8988T (cell line): ENCODE results near the gene FBXO21.

Source experiments
- DNase-seq: peaks from one replicate; pipeline ENCODE4 v3.0.0; 2011

Gene FBXO21

GRCh38 chr12:117162167-117162539 is 28.1 kb downstream of the FBXO21 start:
- no peak for DNase-seq

- DNase-seq: no peak
These were observed 28.7 kb downstream of the FBXO21 start for GRCh38 chr12:117161460-117162166.

DNA sequence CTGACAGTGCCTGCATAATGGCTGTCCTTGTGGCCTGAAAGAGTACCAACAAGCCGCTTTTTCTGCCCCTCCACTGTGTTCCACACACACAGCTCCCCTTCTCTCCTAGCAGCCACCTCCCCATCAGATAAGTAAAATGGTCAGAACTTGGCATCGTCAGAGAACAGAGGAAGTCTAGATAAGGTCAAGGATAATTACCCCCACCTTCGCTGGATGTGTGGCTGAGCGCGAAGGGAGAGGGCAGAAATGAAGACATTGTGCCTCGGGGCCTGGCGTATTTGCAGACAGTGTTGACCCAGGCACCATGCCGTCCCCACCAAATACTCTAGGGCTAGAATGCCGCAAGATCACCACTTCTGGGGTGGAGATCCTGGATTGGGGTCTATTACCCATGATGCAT is 30.6 kb downstream of the FBXO21 start:
- no peak for DNase-seq

- no peak for DNase-seq
These were observed 31.2 kb downstream of the FBXO21 start for GRCh38 chr12:117158911-117159553.

DNA sequence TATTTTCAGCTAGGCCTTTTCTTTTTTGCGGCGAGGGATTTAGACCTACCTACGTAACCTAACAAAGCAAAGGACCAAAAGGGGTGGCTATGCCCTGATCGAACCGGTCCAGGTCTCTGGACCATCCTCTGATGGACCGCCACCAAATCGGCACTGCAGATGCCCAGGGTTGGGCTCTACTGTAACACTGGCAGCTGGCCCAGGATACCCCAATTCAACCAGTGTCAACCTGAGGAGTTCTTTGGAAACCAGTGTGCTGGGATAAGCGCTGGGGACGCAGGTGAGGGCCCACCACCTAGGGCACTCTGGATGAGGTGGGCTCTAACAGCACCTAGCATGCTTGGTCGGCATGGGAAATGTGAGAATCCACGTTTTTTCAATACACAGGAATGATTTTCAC is 32.2 kb downstream of the FBXO21 start:
- no peak for DNase-seq

DNA sequence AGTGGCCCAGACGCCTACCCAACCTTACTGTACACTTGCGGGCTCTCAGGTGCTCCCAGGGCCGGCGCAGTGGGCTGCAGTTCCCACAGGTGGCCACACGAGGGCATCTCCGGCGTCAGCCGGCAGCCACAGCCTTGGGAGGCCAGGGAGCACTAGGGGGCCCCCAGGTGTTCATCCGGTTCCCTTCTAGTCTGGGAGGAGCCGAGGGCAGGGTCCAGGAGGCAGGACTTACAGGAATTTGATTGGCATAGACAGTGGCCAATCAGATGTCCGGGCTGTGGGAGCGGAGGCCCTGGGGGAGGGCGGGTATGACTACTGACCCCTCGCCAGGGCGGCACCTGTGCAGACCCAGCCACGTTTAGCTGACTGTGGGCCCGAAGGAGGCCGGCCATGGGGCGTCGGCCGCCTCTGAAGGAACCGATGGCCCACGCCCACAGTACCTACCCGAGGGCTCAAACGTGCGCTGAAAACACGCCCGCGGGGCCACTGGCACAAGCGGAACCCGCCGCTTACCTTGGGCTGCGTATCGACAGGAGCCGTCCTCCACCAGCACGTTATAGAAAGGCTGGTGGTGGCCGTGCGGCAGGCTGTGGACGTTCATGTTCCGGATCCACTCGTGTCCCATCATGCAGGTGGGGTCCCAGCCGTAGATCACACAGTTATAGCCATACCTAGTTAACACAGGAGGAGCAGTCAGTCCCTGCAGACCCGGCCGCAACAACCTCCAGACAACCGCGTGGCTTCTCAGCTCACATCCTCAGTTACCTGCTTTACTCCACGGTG is 34.8 kb downstream of the FBXO21 start:
- DNase-seq: peak; percentile 90

- DNase-seq: no peak
These were observed 37.2 kb downstream of the FBXO21 start for GRCh38 chr12:117152793-117153775.

GRCh38 chr12:117151403-117152031 is 38.8 kb downstream of the FBXO21 start:
- DNase-seq: no peak

- DNase-seq: no peak
These were observed 40.8 kb downstream of the FBXO21 start for GRCh38 chr12:117149431-117149830.

DNA sequence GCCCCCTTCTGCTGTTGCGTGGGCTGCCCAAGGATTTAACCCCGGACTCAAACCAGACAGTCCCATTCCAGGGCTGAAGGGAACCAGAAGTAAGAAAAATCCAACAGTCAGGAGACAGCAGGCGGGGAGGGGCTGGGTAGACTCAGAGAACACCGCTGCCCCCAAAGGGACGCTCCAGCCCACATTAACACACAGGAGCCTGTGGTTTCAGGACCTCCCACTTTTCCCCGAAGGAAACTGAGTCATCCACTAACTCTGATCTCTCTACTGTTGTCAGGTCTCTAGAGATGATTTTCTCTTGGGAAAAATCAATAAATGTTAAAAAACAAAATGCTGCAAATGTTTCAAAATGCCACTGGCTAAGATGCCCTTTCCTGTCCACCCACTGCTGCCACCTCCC is 41.6 kb downstream of the FBXO21 start:
- no peak for DNase-seq

DNA sequence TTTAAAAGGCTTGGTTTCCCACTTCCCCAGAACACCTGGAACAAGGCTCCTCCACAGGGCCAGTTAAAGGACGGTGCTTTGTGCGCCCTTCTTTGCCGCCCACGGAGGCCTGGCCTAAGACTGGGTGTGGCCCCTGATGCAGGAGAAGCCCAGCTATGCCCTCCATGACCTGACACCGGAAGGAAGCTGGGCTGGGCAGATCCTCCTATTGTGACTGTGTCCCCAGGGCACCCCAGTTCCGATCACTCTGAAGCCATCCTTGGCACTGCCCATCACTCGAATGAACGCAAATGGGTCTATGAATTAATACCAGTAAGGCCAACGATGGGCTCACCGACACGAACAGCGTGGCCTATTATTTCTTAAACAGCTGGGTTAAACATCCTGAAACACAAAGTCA is 42.6 kb downstream of the FBXO21 start:
- no peak for DNase-seq

DNA sequence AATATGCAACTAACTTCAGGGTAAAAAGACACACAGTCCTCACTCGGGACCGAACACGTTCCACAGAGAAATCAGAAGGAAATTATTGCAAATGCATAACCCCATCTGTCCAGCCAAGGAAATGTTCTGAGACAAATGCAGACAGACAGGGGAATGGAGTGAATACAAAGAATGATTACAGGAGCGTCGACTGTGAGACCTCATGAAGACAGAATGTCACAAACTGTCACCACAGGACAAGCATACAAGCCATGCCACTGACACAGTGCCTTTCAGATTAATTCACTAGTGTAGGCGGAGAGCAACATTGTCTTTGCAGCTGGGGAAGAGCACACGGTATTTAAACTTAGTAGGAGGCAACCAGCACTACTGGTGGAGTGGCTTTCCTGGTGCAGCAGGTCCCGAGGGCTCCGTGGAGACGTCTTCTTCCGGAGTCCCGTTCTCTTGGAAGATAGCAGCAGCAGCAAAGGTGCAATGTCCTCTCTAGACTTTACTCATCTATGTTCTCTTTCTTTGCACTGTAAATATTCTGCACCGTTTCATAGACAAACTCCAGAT is 44.6 kb downstream of the FBXO21 start:
- no peak for DNase-seq

DNA sequence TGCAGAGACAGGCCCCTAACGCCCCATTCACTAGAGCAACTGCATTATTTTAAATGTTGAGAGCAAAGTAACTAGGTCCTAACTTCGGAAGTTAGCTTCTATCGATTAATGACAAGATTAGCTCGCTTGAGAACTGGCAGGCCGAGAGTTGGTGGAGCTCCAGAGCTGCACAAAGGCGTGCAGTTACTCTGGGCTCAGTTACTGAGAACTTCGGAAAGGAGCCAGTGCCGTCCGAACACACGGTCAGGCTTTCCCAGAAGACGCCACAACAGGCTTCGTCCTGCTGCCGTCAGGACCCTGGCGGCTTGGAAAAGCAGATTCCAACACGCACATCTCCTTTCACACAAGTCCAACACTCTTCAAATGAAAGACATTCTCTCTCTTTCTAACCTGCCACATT is 45.7 kb downstream of the FBXO21 start:
- no peak for DNase-seq

GRCh38 chr12:117143008-117143532 is 47.2 kb downstream of the FBXO21 start:
- no peak for DNase-seq

DNA sequence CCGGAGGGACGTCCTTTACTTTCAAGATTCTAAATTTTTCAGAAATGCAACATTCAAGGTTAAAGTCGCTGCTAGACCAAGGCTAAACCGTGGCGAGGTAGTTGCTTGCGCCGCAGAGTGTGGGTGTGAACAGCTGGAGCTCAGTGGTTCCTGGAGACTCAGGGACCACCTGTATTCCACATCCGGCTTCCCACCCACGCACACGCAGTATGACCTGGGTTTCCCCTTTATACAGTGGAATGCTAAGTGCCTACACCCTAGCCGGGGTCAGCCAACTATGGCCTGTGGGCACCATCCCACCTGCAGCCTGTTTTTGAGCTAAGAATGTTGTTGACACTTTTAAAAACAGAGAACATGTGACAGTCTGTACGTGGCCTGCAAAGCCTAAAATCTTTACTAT is 48.2 kb downstream of the FBXO21 start:
- DNase-seq: no peak

DNA sequence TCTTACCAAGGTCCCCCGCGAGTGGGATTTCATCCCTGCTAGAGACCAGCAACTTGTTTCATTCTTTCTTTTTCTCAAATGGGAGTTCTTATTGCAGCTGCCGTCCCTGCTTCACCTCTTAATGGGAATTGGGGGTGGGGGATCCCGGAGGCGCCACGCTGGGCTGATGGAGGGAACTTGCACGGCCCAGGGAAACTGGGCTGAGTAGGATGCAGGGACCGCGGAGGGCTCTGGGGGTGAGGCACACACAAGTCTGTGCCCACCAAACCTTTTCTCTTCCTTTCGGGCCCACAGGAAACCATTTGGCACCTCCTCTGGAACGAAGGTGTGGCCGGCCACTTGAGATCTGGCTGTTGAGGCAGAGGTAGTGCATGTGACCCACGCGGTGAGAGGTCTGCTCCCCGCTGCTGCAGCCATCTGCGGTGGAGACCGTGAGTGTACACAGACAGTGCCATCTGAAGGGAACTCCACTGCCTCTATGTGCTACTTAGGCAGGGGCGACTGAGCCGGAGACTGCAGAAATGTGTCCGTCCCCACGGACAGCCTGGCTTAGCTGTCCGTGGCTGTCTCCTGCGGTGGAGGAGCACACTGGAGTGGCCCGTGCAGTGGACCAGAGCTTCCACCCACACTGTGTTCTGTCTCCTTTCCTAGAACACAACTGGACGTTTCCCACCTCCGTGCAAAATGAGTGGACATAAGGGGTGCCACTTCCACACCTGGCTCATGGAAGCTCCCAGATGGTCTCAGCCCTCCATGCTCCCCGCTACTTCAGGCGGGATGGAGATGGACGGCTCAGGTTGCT is 49.0 kb downstream of the FBXO21 start:
- no peak for DNase-seq

- DNase-seq: no peak
These were observed 49.7 kb downstream of the FBXO21 start for GRCh38 chr12:117140397-117141096.

GRCh38 chr12:117139025-117139717 is 51.1 kb downstream of the FBXO21 start:
- no peak for DNase-seq

DNA sequence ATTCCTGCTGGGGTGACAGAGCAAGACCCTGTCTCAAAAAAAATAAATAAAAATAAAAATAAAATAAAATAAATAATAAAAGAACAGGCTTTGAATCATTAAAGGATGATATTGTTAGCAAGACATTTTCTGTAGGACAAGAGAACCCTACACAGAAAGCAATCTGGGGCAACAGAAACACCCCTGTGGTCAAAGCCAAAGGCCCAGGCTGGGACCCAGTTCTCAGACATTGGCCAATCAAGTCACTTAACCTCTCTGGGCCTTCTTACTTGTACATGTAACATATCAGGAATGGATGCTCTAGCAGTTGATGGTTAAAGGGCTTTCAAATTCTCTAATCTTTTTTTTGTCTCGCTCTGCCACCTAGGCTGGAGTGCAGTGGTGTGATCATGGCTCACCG is 55.5 kb downstream of the FBXO21 start:
- DNase-seq: no peak

GRCh38 chr12:117134059-117134458 is 56.2 kb downstream of the FBXO21 start:
- no peak for DNase-seq
